ENCODE results near the gene KLHL29.

Gene KLHL29

GRCh38 chr2:23562143-23562542, 177.2 kb downstream of the KLHL29 start:
- Histone ChIP-seq H3K27me3 (ENCODE audit: control insufficient read depth in 2 of 2, insufficient read depth in 2 of 2, low read length in 2 of 2) (no peaks in the 10 kb centered on the region), H3K9ac (ENCODE audit: low read depth in 1 of 2, low read length in 2 of 2) (no peak overlapping the region), H3K27ac (ENCODE audit: low read depth in 2 of 2, low read length in 2 of 2) (no peak overlapping the region), H3K36me3 (ENCODE audit: control insufficient read depth in 2 of 2, insufficient read depth in 2 of 2, low read length in 2 of 2) (no peaks in the 10 kb centered on the region), H3K4me3 (ENCODE audit: low read length in 2 of 2) (no peak overlapping the region), H3K4me1 (ENCODE audit: control insufficient read depth in 2 of 2, insufficient read depth in 2 of 2, low read length in 2 of 2) (no peaks in the 10 kb centered on the region), H3K9me3 (ENCODE audit: control insufficient read depth in 2 of 2, low read length in 2 of 2) (no peaks in the 10 kb centered on the region)

GRCh38 chr2:23563151-23563550, 178.2 kb downstream of the KLHL29 start:
- H3K36me3 ChIP-seq (ENCODE audit: control insufficient read depth in 2 of 2, insufficient read depth in 2 of 2, low read length in 2 of 2): no peaks in the 10 kb centered on the region
- H3K4me1 ChIP-seq (ENCODE audit: control insufficient read depth in 2 of 2, insufficient read depth in 2 of 2, low read length in 2 of 2): no peaks in the 10 kb centered on the region
- H3K4me3 ChIP-seq (ENCODE audit: low read length in 2 of 2): no peak overlapping the region
- H3K9me3 ChIP-seq (ENCODE audit: control insufficient read depth in 2 of 2, low read length in 2 of 2): no peaks in the 10 kb centered on the region
- no peak overlapping the region for H3K9ac ChIP-seq (ENCODE audit: low read depth in 1 of 2, low read length in 2 of 2)
- no peak overlapping the region for H3K27ac ChIP-seq (ENCODE audit: low read depth in 2 of 2, low read length in 2 of 2)
- no peaks in the 10 kb centered on the region for H3K27me3 ChIP-seq (ENCODE audit: control insufficient read depth in 2 of 2, insufficient read depth in 2 of 2, low read length in 2 of 2)

GRCh38 chr2:23563673-23564614, 179.0 kb downstream of the KLHL29 start:
- H3K4me1 ChIP-seq (ENCODE audit: control insufficient read depth in 2 of 2, insufficient read depth in 2 of 2, low read length in 2 of 2): no peaks in the 10 kb centered on the region
- H3K4me3 ChIP-seq (ENCODE audit: low read length in 2 of 2): no peak overlapping the region
- H3K27ac ChIP-seq (ENCODE audit: low read depth in 2 of 2, low read length in 2 of 2): peak overlapping the region; percentile 46 to 49
- H3K9ac ChIP-seq (ENCODE audit: low read depth in 1 of 2, low read length in 2 of 2): no peak overlapping the region
- no peaks in the 10 kb centered on the region for H3K27me3 ChIP-seq (ENCODE audit: control insufficient read depth in 2 of 2, insufficient read depth in 2 of 2, low read length in 2 of 2)
- H3K9me3 ChIP-seq (ENCODE audit: control insufficient read depth in 2 of 2, low read length in 2 of 2): no peaks in the 10 kb centered on the region
- H3K36me3 ChIP-seq (ENCODE audit: control insufficient read depth in 2 of 2, insufficient read depth in 2 of 2, low read length in 2 of 2): no peaks in the 10 kb centered on the region

GRCh38 chr2:23564615-23564960, 179.6 kb downstream of the KLHL29 start:
- no peaks in the 10 kb centered on the region for H3K36me3 ChIP-seq (ENCODE audit: control insufficient read depth in 2 of 2, insufficient read depth in 2 of 2, low read length in 2 of 2)
- no peaks in the 10 kb centered on the region for H3K9me3 ChIP-seq (ENCODE audit: control insufficient read depth in 2 of 2, low read length in 2 of 2)
- no peaks in the 10 kb centered on the region for H3K27me3 ChIP-seq (ENCODE audit: control insufficient read depth in 2 of 2, insufficient read depth in 2 of 2, low read length in 2 of 2)
- peak overlapping the region; percentile 40 to 49 for H3K27ac ChIP-seq (ENCODE audit: low read depth in 2 of 2, low read length in 2 of 2)
- no peak overlapping the region for H3K4me3 ChIP-seq (ENCODE audit: low read length in 2 of 2)
- no peaks in the 10 kb centered on the region for H3K4me1 ChIP-seq (ENCODE audit: control insufficient read depth in 2 of 2, insufficient read depth in 2 of 2, low read length in 2 of 2)
- no peak overlapping the region for H3K9ac ChIP-seq (ENCODE audit: low read depth in 1 of 2, low read length in 2 of 2)

GRCh38 chr2:23565374-23565773, 180.4 kb downstream of the KLHL29 start:
- no peak overlapping the region for H3K9ac ChIP-seq (ENCODE audit: low read depth in 1 of 2, low read length in 2 of 2)
- no peaks in the 10 kb centered on the region for H3K9me3 ChIP-seq (ENCODE audit: control insufficient read depth in 2 of 2, low read length in 2 of 2)
- H3K27me3 ChIP-seq (ENCODE audit: control insufficient read depth in 2 of 2, insufficient read depth in 2 of 2, low read length in 2 of 2): no peaks in the 10 kb centered on the region
- H3K27ac ChIP-seq (ENCODE audit: low read depth in 2 of 2, low read length in 2 of 2): no peak overlapping the region
- no peaks in the 10 kb centered on the region for H3K36me3 ChIP-seq (ENCODE audit: control insufficient read depth in 2 of 2, insufficient read depth in 2 of 2, low read length in 2 of 2)
- no peak overlapping the region for H3K4me3 ChIP-seq (ENCODE audit: low read length in 2 of 2)
- no peaks in the 10 kb centered on the region for H3K4me1 ChIP-seq (ENCODE audit: control insufficient read depth in 2 of 2, insufficient read depth in 2 of 2, low read length in 2 of 2)

GRCh38 chr2:23565814-23566213, 180.8 kb downstream of the KLHL29 start:
- no peaks in the 10 kb centered on the region for H3K36me3 ChIP-seq (ENCODE audit: control insufficient read depth in 2 of 2, insufficient read depth in 2 of 2, low read length in 2 of 2)
- no peaks in the 10 kb centered on the region for H3K4me1 ChIP-seq (ENCODE audit: control insufficient read depth in 2 of 2, insufficient read depth in 2 of 2, low read length in 2 of 2)
- H3K4me3 ChIP-seq (ENCODE audit: low read length in 2 of 2): no peak overlapping the region
- no peaks in the 10 kb centered on the region for H3K9me3 ChIP-seq (ENCODE audit: control insufficient read depth in 2 of 2, low read length in 2 of 2)
- H3K27ac ChIP-seq (ENCODE audit: low read depth in 2 of 2, low read length in 2 of 2): no peak overlapping the region
- no peak overlapping the region for H3K9ac ChIP-seq (ENCODE audit: low read depth in 1 of 2, low read length in 2 of 2)
- H3K27me3 ChIP-seq (ENCODE audit: control insufficient read depth in 2 of 2, insufficient read depth in 2 of 2, low read length in 2 of 2): no peaks in the 10 kb centered on the region

GRCh38 chr2:23566241-23567142, 181.5 kb downstream of the KLHL29 start:
- Histone ChIP-seq H3K4me3 (ENCODE audit: low read length in 2 of 2) (no peak overlapping the region), H3K9ac (ENCODE audit: low read depth in 1 of 2, low read length in 2 of 2) (no peak overlapping the region), H3K27me3 (ENCODE audit: control insufficient read depth in 2 of 2, insufficient read depth in 2 of 2, low read length in 2 of 2) (no peaks in the 10 kb centered on the region), H3K4me1 (ENCODE audit: control insufficient read depth in 2 of 2, insufficient read depth in 2 of 2, low read length in 2 of 2) (no peaks in the 10 kb centered on the region), H3K36me3 (ENCODE audit: control insufficient read depth in 2 of 2, insufficient read depth in 2 of 2, low read length in 2 of 2) (no peaks in the 10 kb centered on the region), H3K27ac (ENCODE audit: low read depth in 2 of 2, low read length in 2 of 2) (no peak overlapping the region), H3K9me3 (ENCODE audit: control insufficient read depth in 2 of 2, low read length in 2 of 2) (no peaks in the 10 kb centered on the region)

- H3K4me3 ChIP-seq (ENCODE audit: low read length in 2 of 2): no peak overlapping the region
- H3K27me3 ChIP-seq (ENCODE audit: control insufficient read depth in 2 of 2, insufficient read depth in 2 of 2, low read length in 2 of 2): no peaks in the 10 kb centered on the region
- H3K27ac ChIP-seq (ENCODE audit: low read depth in 2 of 2, low read length in 2 of 2): no peak overlapping the region
- H3K9me3 ChIP-seq (ENCODE audit: control insufficient read depth in 2 of 2, low read length in 2 of 2): no peaks in the 10 kb centered on the region
- H3K4me1 ChIP-seq (ENCODE audit: control insufficient read depth in 2 of 2, insufficient read depth in 2 of 2, low read length in 2 of 2): no peaks in the 10 kb centered on the region
- no peaks in the 10 kb centered on the region for H3K36me3 ChIP-seq (ENCODE audit: control insufficient read depth in 2 of 2, insufficient read depth in 2 of 2, low read length in 2 of 2)
- no peak overlapping the region for H3K9ac ChIP-seq (ENCODE audit: low read depth in 1 of 2, low read length in 2 of 2)
These were observed 182.3 kb downstream of the KLHL29 start for GRCh38 chr2:23567161-23567756.

GRCh38 chr2:23568211-23568610, 183.2 kb downstream of the KLHL29 start:
- no peak overlapping the region for H3K27ac ChIP-seq (ENCODE audit: low read depth in 2 of 2, low read length in 2 of 2)

More at GRCh38 chr2:23568211-23568610, 183.2 kb downstream of the KLHL29 start:
- no peaks in the 10 kb centered on the region for H3K9me3 ChIP-seq (ENCODE audit: control insufficient read depth in 2 of 2, low read length in 2 of 2)
- H3K27me3 ChIP-seq (ENCODE audit: control insufficient read depth in 2 of 2, insufficient read depth in 2 of 2, low read length in 2 of 2): no peaks in the 10 kb centered on the region
- no peak overlapping the region for H3K9ac ChIP-seq (ENCODE audit: low read depth in 1 of 2, low read length in 2 of 2)
- H3K4me3 ChIP-seq (ENCODE audit: low read length in 2 of 2): no peak overlapping the region
- no peaks in the 10 kb centered on the region for H3K4me1 ChIP-seq (ENCODE audit: control insufficient read depth in 2 of 2, insufficient read depth in 2 of 2, low read length in 2 of 2)
- H3K36me3 ChIP-seq (ENCODE audit: control insufficient read depth in 2 of 2, insufficient read depth in 2 of 2, low read length in 2 of 2): no peaks in the 10 kb centered on the region
